ENCODE results near the gene GFI1B.

The GFI1B gene

GRCh38 chr9:132969783-132970182 is 8.7 kb upstream of the GFI1B start:
- TF ChIP-seq, protein P1, sequence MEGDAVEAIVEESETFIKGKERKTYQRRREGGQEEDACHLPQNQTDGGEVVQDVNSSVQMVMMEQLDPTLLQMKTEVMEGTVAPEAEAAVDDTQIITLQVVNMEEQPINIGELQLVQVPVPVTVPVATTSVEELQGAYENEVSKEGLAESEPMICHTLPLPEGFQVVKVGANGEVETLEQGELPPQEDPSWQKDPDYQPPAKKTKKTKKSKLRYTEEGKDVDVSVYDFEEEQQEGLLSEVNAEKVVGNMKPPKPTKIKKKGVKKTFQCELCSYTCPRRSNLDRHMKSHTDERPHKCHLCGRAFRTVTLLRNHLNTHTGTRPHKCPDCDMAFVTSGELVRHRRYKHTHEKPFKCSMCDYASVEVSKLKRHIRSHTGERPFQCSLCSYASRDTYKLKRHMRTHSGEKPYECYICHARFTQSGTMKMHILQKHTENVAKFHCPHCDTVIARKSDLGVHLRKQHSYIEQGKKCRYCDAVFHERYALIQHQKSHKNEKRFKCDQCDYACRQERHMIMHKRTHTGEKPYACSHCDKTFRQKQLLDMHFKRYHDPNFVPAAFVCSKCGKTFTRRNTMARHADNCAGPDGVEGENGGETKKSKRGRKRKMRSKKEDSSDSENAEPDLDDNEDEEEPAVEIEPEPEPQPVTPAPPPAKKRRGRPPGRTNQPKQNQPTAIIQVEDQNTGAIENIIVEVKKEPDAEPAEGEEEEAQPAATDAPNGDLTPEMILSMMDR (IDR thresholded peaks at IDR 0.05; ENCODE audit: low read depth, low read length) = no peak
- H3K4me3 ChIP-seq (replicated peaks in 1 of 2; ENCODE audit: low read depth in 2 of 2, low read length in 2 of 2) = no peak overlapping the region
- no peak for DNase-seq (ENCODE audit: low read depth in 2 of 2)

GRCh38 chr9:132970324-132971062 is 8.0 kb upstream of the GFI1B start:
- no peak for DNase-seq (ENCODE audit: low read depth in 2 of 2)
- H3K4me3 ChIP-seq (replicated peaks in 1 of 2; ENCODE audit: low read depth in 2 of 2, low read length in 2 of 2) = no peak overlapping the region
- TF ChIP-seq, protein P1 (IDR thresholded peaks at IDR 0.05; ENCODE audit: low read depth, low read length) = no peak

DNA sequence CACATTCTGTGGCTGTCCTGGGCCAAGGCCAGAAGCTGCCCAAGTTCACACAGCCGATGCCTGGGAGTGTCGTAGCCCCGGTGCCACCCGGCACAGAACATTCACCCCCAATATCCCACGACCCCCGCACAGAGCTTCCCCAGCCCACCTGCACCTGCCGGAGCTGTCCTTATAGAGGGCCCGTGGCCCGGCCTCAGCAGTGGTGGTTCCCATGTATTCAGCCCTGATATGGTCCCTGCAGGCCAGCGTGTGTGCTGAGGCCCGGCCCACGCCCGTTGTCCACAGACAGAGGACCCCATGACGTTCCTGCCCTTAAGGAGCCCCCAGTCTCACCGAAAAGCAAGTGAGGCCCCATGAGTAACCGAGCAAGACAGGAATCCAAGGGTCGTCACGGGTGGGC is 5.3 kb upstream of the GFI1B start:
- no peak for DNase-seq (ENCODE audit: low read depth in 2 of 2)
- TF ChIP-seq, protein P1 (IDR thresholded peaks at IDR 0.05; ENCODE audit: low read depth, low read length) = no peak
- no peak overlapping the region for H3K4me3 ChIP-seq (replicated peaks in 1 of 2; ENCODE audit: low read depth in 2 of 2, low read length in 2 of 2)

DNA sequence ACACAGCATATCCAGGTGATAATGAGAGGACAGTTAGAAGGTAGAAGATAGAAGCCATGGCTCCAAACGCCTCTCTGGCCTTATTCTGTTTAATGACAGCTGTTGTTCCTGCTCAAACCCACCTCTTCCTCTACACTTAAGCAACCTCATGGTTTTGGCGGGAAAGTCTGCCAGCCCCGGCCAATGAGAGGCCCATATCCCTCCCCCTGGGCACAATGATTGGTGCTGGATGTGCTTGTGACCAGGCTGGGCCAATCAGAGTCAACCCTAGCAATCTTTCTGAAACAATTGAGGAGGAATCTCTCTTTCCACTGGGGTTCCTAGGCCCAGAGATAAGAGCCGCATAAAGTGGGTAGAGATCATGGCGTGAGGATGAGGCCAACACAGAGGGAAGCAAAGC is 4.8 kb upstream of the GFI1B start:
- TF ChIP-seq, protein P1 (IDR thresholded peaks at IDR 0.05; ENCODE audit: low read depth, low read length) = no peak
- H3K4me3 ChIP-seq (replicated peaks in 1 of 2; ENCODE audit: low read depth in 2 of 2, low read length in 2 of 2) = no peak overlapping the region
- DNase-seq (ENCODE audit: low read depth in 2 of 2) = peak; percentile 20 to 31

- no peak overlapping the region for H3K4me3 ChIP-seq (replicated peaks in 1 of 2; ENCODE audit: low read depth in 2 of 2, low read length in 2 of 2)
- no peak for DNase-seq (ENCODE audit: low read depth in 2 of 2)
- TF ChIP-seq, protein P1 (IDR thresholded peaks at IDR 0.05; ENCODE audit: low read depth, low read length) = no peak
Measured at GRCh38 chr9:132975961-132976360, 2.5 kb upstream of the GFI1B start.

DNA sequence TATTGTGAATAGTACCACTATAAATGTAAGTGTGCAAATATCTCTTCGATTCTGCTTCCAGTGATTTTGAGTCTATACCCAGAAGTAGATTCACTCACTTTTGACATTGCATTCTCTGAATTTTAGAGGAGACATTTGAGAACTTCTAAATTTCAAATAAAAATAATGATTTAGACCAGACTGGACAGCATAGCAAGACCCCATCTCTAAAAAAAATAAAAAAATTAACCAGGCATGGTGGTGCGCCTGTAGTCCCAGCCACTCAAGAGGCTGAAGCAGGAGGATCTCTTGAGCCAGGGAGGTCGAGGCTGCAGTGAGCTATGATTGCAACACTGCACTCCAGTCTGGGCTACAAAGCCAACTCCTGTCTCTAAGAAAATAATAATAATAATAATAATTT is 1.9 kb upstream of the GFI1B start:
- no peak overlapping the region for H3K4me3 ChIP-seq (replicated peaks in 1 of 2; ENCODE audit: low read depth in 2 of 2, low read length in 2 of 2)
- TF ChIP-seq, protein P1 (IDR thresholded peaks at IDR 0.05; ENCODE audit: low read depth, low read length) = no peak
- DNase-seq (ENCODE audit: low read depth in 2 of 2) = no peak

DNA sequence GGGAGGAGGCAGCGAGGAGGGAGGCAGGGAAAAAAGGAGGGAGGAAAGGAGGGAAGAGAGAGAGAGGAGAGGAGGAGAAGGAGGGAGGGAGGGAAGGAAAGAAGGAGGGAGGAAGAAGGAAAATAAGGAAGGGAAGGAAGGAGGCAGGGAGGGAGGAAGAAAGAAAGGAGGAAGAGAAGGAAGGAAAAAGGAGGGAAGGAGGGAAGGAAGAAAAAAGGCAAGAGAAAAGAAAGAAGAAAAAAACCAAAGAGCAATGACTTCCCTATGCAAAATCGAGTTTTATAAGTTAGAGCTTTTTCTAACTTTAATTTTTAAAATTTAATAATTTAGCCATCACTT is 413 bp upstream of the GFI1B start:
- DNase-seq (ENCODE audit: low read depth in 2 of 2) = no peak
- H3K4me3 ChIP-seq (replicated peaks in 1 of 2; ENCODE audit: low read depth in 2 of 2, low read length in 2 of 2) = no peak overlapping the region
- TF ChIP-seq, protein P1 (IDR thresholded peaks at IDR 0.05; ENCODE audit: low read depth, low read length) = no peak

Data from cardiac fibroblast (primary cell).